Muscle layer of duodenum (tissue), 2 donors: Measurements from ENCODE around the gene EIF5AL1.
"Not testable (repeated sequence)": the region's sequence is repeated elsewhere in the genome, so short reads cannot be mapped to it uniquely, and the experiment has no call there.

Experiments
- H3K27ac ChIP-seq: one replicate; pipeline ENCODE4 v1.7.0; 2013; ENCODE audit warnings: mild to moderate bottlenecking, low read length
- H3K27me3 ChIP-seq: one replicate; pipeline ENCODE4 v1.7.0; 2013; ENCODE audit warnings: low read depth, mild to moderate bottlenecking, control low read depth, low read length
- H3K36me3 ChIP-seq, 2 donors: one replicate each; pipeline ENCODE4 v1.7.0; 2013; ENCODE audit warnings: low read length in 2 of 2, control low read depth in 1 of 2, mild to moderate bottlenecking in 1 of 2; ENCODE audit not compliant: insufficient read depth in 2 of 2, control insufficient read depth in 1 of 2
- H3K4me1 ChIP-seq, 2 donors: one replicate each; pipeline ENCODE4 v1.7.0; 2013; ENCODE audit warnings: low read length in 2 of 2, mild to moderate bottlenecking in 2 of 2, control low read depth in 1 of 2, moderate library complexity in 1 of 2; ENCODE audit not compliant: insufficient read depth in 2 of 2, control insufficient read depth in 1 of 2
- H3K4me3 ChIP-seq, 2 donors: one replicate each; pipeline ENCODE4 v1.7.0; 2013; ENCODE audit warnings: low read length in 2 of 2, low read depth in 1 of 2, mild to moderate bottlenecking in 1 of 2
- H3K9me3 ChIP-seq, 2 donors: one replicate each; pipeline ENCODE4 v1.7.0; 2013; ENCODE audit warnings: low read length in 2 of 2, control low read depth in 1 of 2, mild to moderate bottlenecking in 1 of 2; ENCODE audit not compliant: control insufficient read depth in 1 of 2
- donor health status: healthy.

Gene EIF5AL1

GRCh38 chr10:79511891-79512583 lies at the start of gene EIF5AL1:
TSS of gene EIF5AL1 (plus strand) at chr10:79512533. CDS start at chr10:79512650, 117 bp downstream.
- not testable (repeated sequence) for H3K27ac ChIP-seq, H3K36me3 ChIP-seq, H3K4me3 ChIP-seq, H3K4me1 ChIP-seq, H3K9me3 ChIP-seq, H3K27me3 ChIP-seq

- H3K27me3 ChIP-seq = no peaks in the 10 kb centered on the region
- H3K36me3 ChIP-seq = no peaks in the 10 kb centered on the region
- no peaks in the 10 kb centered on the region for H3K9me3 ChIP-seq
- H3K27ac ChIP-seq = no peak overlapping the region
- H3K4me3 ChIP-seq = no peak overlapping the region
- peaks cover 0 to 5% of the 10 kb centered on the region in 2 donors for H3K4me1 ChIP-seq
These were observed 48.5 kb upstream of the EIF5AL1 start for GRCh38 chr10:79463578-79464496.

DNA sequence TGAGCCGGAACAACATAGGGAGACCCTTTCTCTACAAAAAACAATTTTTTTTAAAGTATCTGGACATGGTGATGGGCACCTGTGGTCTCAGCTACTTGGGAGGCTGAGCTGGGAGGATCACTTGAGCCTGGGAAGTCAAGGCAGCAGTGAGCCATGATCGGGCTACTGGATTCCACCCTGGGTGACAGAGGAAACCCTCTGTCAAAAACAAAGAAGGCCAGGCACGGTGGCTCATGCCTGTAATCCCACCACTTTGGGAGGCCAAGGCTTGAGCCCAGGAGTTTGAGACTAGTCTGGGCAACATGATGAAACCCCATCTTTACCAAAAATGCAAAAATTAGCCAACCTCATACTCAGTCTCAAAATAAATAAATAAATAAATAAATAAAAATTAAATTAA lies 47.0 kb upstream of the EIF5AL1 start:
- Histone ChIP-seq H3K4me1 (peaks cover 0 to 5% of the 10 kb centered on the region in 2 donors), H3K27ac (no peak overlapping the region), H3K4me3 (no peak overlapping the region), H3K27me3 (no peaks in the 10 kb centered on the region), H3K9me3 (no peaks in the 10 kb centered on the region), H3K36me3 (no peaks in the 10 kb centered on the region)

DNA sequence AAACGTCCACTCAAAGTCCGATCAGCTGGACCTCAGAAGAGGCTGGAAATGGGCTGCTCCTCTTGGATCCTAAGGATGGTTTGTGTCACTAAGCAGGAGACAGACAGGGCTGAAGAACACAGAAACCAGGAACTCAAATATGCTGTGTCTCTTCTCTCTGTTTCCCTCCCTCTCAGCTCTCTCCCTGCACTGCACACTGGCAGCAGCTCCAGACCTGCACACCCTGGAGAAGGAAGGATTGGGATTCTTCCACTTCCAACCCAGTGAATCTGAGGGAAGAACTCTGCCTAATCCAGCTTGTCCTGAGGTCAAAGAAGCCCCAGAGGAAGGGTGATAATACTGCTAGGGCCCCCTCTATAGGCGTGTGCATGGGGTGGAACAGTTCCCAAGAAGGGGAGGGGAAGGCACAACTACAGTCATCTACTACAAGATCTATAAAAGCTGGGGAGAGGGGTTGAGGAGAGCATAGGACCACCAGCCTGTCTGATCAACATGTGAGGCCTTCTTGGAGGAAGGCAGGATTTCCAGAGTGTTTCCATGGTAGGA lies 44.2 kb upstream of the EIF5AL1 start:
- Histone ChIP-seq H3K36me3 (no peaks in the 10 kb centered on the region), H3K4me3 (no peak overlapping the region), H3K9me3 (no peaks in the 10 kb centered on the region), H3K4me1 (peaks cover 0 to 5% of the 10 kb centered on the region in 2 donors), H3K27ac (no peak overlapping the region), H3K27me3 (no peaks in the 10 kb centered on the region)

DNA sequence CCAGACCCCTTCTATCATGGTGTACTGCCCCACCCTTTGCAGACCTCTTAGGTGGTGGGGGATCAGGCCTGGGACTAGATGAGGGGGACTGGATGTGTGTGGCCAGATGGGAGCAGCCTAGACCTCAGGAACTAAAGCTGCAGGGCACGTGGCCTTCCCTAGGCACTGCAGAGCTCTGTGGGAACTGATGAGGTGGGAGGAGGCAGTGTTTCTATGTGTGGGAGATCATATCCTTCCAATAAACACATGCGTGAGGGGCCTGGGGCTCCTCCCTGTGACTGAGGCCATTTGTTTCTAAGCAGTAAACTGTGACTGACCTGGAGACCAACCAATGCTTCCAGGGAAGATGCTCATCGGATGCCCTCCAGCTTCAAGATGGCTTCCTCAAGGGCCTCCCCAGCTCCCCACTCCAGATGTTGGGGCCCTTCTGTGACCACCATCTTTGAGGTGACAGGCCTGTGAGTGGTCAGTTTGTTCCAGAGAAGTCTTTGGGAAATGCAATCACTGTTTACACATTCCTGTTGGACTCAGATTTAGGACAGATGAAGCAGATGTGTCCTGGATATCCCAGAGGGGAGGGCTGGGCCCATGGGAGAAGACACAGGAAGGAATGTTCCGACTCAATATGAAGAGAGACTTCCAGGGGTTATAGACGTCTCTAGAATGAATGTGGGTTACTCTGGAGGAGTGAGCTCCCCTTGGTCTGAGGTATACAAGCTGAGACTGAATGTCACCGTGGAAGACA lies 43.3 kb upstream of the EIF5AL1 start:
- Histone ChIP-seq H3K9me3 (no peaks in the 10 kb centered on the region), H3K4me1 (peaks cover 0 to 5% of the 10 kb centered on the region in 2 donors), H3K36me3 (no peaks in the 10 kb centered on the region), H3K27me3 (no peaks in the 10 kb centered on the region), H3K4me3 (no peak overlapping the region), H3K27ac (no peak overlapping the region)

GRCh38 chr10:79470096-79470495 lies 42.2 kb upstream of the EIF5AL1 start:
- no peaks in the 10 kb centered on the region for H3K27me3 ChIP-seq
- H3K27ac ChIP-seq = no peak overlapping the region
- H3K9me3 ChIP-seq = no peaks in the 10 kb centered on the region
- no peak overlapping the region for H3K4me3 ChIP-seq
- no peaks in the 10 kb centered on the region for H3K36me3 ChIP-seq
- H3K4me1 ChIP-seq = no peaks in the 10 kb centered on the region

- H3K36me3 ChIP-seq = no peaks in the 10 kb centered on the region
- H3K9me3 ChIP-seq = no peaks in the 10 kb centered on the region
- no peaks in the 10 kb centered on the region for H3K4me1 ChIP-seq
- H3K4me3 ChIP-seq = no peak overlapping the region
- no peak overlapping the region for H3K27ac ChIP-seq
- no peaks in the 10 kb centered on the region for H3K27me3 ChIP-seq
These were observed 40.6 kb upstream of the EIF5AL1 start for GRCh38 chr10:79471776-79472175.

GRCh38 chr10:79472449-79472848 lies 39.9 kb upstream of the EIF5AL1 start:
- no peak overlapping the region for H3K27ac ChIP-seq
- H3K9me3 ChIP-seq = no peaks in the 10 kb centered on the region
- H3K27me3 ChIP-seq = no peaks in the 10 kb centered on the region
- no peak overlapping the region for H3K4me3 ChIP-seq
- no peaks in the 10 kb centered on the region for H3K36me3 ChIP-seq
- no peaks in the 10 kb centered on the region for H3K4me1 ChIP-seq

GRCh38 chr10:79472951-79473350 lies 39.4 kb upstream of the EIF5AL1 start:
- no peaks in the 10 kb centered on the region for H3K36me3 ChIP-seq
- no peaks in the 10 kb centered on the region for H3K9me3 ChIP-seq
- no peak overlapping the region for H3K4me3 ChIP-seq
- no peaks in the 10 kb centered on the region for H3K27me3 ChIP-seq
- no peak overlapping the region for H3K27ac ChIP-seq
- H3K4me1 ChIP-seq = no peaks in the 10 kb centered on the region

- Histone ChIP-seq H3K27me3 (no peaks in the 10 kb centered on the region), H3K9me3 (no peaks in the 10 kb centered on the region)
These were observed 38.7 kb upstream of the EIF5AL1 start for GRCh38 chr10:79473496-79474095.

More at GRCh38 chr10:79473496-79474095, 38.7 kb upstream of the EIF5AL1 start:
- H3K4me3 ChIP-seq = no peak overlapping the region
- H3K36me3 ChIP-seq = no peaks in the 10 kb centered on the region
- H3K4me1 ChIP-seq = no peaks in the 10 kb centered on the region
- no peak overlapping the region for H3K27ac ChIP-seq
